Body of pancreas (tissue), 4 donors: ENCODE data around the gene CRBN. TPM values are rescaled to one million over a fixed set of nuclear protein-coding genes. Genes with fewer than 3 reads are reported as not detected.

Experiments used
- ATAC-seq: fragments of 150-250 bp; one replicate; pipeline ENCODE4 v1.9.1; 2016
- DNase-seq, 4 donors: peaks; one replicate each; pipeline ENCODE4 v3.0.0-alpha.2; 2019
- H3K27ac ChIP-seq, 4 donors: fragments of 200-600 bp; sonication (generic); 1 replicate in 3 of 4; 2 replicates in 1 of 4; pipeline versions ENCODE4 v1.5.1 to v1.6.1; 2016 to 2019; ENCODE audit warnings: mild to moderate bottlenecking in 1 of 4, mixed read lengths in 1 of 4, moderate library complexity in 1 of 4
- H3K27me3 ChIP-seq, 2 donors: fragments of 200-600 bp; sonication (generic); one replicate each; pipeline ENCODE4 v1.6.0; 2016; ENCODE audit warnings: mild to moderate bottlenecking in 1 of 2
- H3K36me3 ChIP-seq, 2 donors: fragments of 200-600 bp; sonication (generic); replicated peaks in 1 of 2; 2 replicates each; pipeline ENCODE4 v1.5.1; 2016; ENCODE audit warnings: low read depth in 2 of 2; ENCODE audit not compliant: insufficient read depth in 1 of 2
- H3K4me1 ChIP-seq: fragments of 200-600 bp; sonication (generic); one replicate; pipeline ENCODE4 v1.6.0; 2016
- H3K4me3 ChIP-seq, 2 donors: fragments of 200-600 bp; sonication (generic); 1 replicate in 1 of 2; 2 replicates in 1 of 2; pipeline ENCODE4 v1.5.1; 2016 to 2019
- H3K9me3 ChIP-seq, 3 donors: fragments of 200-600 bp; sonication (generic); 1 replicate in 2 of 3; 2 replicates in 1 of 3; pipeline ENCODE4 v1.5.1; 2016
- CTCF ChIP-seq, 7 experiments: fragments of 450-650 bp in 4 of 7; fragments of 200-600 bp in 3 of 7; sonication (generic) in 3 of 7; IDR thresholded peaks; one replicate each; pipeline ENCODE4 v1.5.1; 2016 to 2019; ENCODE audit warnings: antibody characterized with exemption in 7 of 7
- POLR2A ChIP-seq, 3 donors: fragments of 450-650 bp; IDR thresholded peaks; one replicate each; pipeline ENCODE4 v1.6.1; 2016; ENCODE audit warnings: antibody characterized with exemption in 3 of 3, mild to moderate bottlenecking in 2 of 3
- WGBS, 2 donors: methylation state at CpG; one replicate each; pipeline ENCODE4 v1.1.5; 2017; 5-methylcytosine and 5-hydroxymethylcytosine counted together
- intact Hi-C: fragments of 100-400 bp; cut with DNase I; formaldehyde crosslinking; loops from one replicate; pipeline ENCODE4 v1.15.1; 2023
- total RNA-seq, 2 donors: library from RNA; depleted of rRNA; stranded (reverse); fragments of >200 nt; gene quantifications; one replicate each; pipeline ENCODE4 v1.1.0, GENCODE V29; 2016

CRBN gene
- total RNA-seq, 2 donors from 2014 or later, result 33.9 to 37.9 TPM

- ATAC-seq, result no peak
- TF ChIP-seq CTCF (IDR thresholded peaks at IDR 0.05) (no peak), POLR2A (IDR thresholded peaks at IDR 0.05) (no peak)
- Histone ChIP-seq H3K36me3 (peaks cover 0 to 24% of the 10 kb centered on the region in 2 donors), H3K4me3 (no peak overlapping the region), H3K27ac (no peak overlapping the region), H3K27me3 (no peaks in the 10 kb centered on the region), H3K9me3 (no peaks in the 10 kb centered on the region), H3K4me1 (no peaks in the 10 kb centered on the region)
- 56 to 59% methylated on average over 2 of the region's 2 CpGs for WGBS, 2 donors
- no peak for DNase-seq
- intact Hi-C loops, result no loop called here
These were observed 18.7 kb downstream of the CRBN start for GRCh38 chr3:3160826-3161225.

GRCh38 chr3:3157484-3157883, 22.0 kb downstream of the CRBN start:
- intact Hi-C loops, result no loop called here
- no peak overlapping the region for H3K4me3 ChIP-seq
- H3K4me1 ChIP-seq, result no peaks in the 10 kb centered on the region
- TF ChIP-seq POLR2A (IDR thresholded peaks at IDR 0.05) (no peak), CTCF (IDR thresholded peaks at IDR 0.05) (no peak)
- no peaks in the 10 kb centered on the region for H3K9me3 ChIP-seq
- no peaks in the 10 kb centered on the region for H3K27me3 ChIP-seq
- H3K27ac ChIP-seq, result no peak overlapping the region
- no peak for DNase-seq
- peaks cover 0 to 15% of the 10 kb centered on the region in 2 donors for H3K36me3 ChIP-seq
- 90 to 91% methylated on average over 8 of the region's 8 CpGs for WGBS, 2 donors
- ATAC-seq, result no peak

- Histone ChIP-seq H3K36me3 (peaks cover 0 to 19% of the 10 kb centered on the region in 2 donors), H3K27me3 (no peaks in the 10 kb centered on the region), H3K9me3 (no peaks in the 10 kb centered on the region), H3K4me1 (no peaks in the 10 kb centered on the region), H3K4me3 (no peak overlapping the region), H3K27ac (no peak overlapping the region)
- 89 to 93% methylated on average over 5 of the region's 5 CpGs for WGBS, 2 donors
- TF ChIP-seq POLR2A (IDR thresholded peaks at IDR 0.05) (no peak), CTCF (IDR thresholded peaks at IDR 0.05) (no peak)
- intact Hi-C loops, result no loop called here
- ATAC-seq, result no peak
- DNase-seq, result no peak
These were observed 24.4 kb downstream of the CRBN start for GRCh38 chr3:3154879-3155610.

GRCh38 chr3:3151513-3151912, 28.0 kb downstream of the CRBN start:
- Histone ChIP-seq H3K36me3 (peaks cover 0 to 34% of the 10 kb centered on the region in 2 donors), H3K9me3 (no peaks in the 10 kb centered on the region), H3K4me3 (no peak overlapping the region), H3K27ac (no peak overlapping the region), H3K27me3 (no peaks in the 10 kb centered on the region), H3K4me1 (no peaks in the 10 kb centered on the region)
- no peak for ATAC-seq
- intact Hi-C loops, result no loop called here
- DNase-seq, result no peak
- TF ChIP-seq CTCF (IDR thresholded peaks at IDR 0.05), result no peak
- TF ChIP-seq POLR2A (IDR thresholded peaks at IDR 0.05), result no peak
- WGBS, 2 donors, result 29 to 35% methylated on average over 1 of the region's 1 CpG

- ATAC-seq (no peak), DNase-seq (no peak)
- no peak for TF ChIP-seq POLR2A (IDR thresholded peaks at IDR 0.05)
- no peak for TF ChIP-seq CTCF (IDR thresholded peaks at IDR 0.05)
- WGBS, 2 donors, result 28 to 53% methylated on average over 1 of the region's 1 CpG
- intact Hi-C loops, result no loop called here
- H3K9me3 ChIP-seq, result no peaks in the 10 kb centered on the region
- no peaks in the 10 kb centered on the region for H3K27me3 ChIP-seq
- H3K36me3 ChIP-seq, result peaks cover 0 to 41% of the 10 kb centered on the region in 2 donors
- H3K4me3 ChIP-seq, result no peak overlapping the region
- H3K27ac ChIP-seq, result no peak overlapping the region
- no peaks in the 10 kb centered on the region for H3K4me1 ChIP-seq
These were observed 29.9 kb downstream of the CRBN start for GRCh38 chr3:3149560-3149959.
